ENCODE data around the gene CCDC191.

DNA sequence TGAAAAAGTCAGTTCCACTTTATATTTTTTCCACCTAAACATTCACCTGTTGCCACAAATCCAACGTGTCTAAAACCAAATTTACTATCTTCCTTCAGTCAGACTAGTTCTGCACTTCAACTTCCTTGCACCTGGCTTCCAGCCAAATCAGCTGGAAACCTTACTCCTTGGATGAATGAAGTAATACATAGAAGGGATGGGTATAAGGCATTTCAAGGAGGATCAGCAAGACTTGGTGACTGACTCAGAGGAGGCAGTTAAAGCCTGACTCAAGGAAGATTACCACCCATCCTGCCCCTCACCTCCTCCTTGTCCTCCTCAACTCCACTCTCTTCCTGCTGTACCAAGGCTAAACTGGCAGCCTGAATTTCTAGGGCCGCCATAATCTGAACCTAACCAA is 37.3 kb upstream of the CCDC191 start:
- no peak for TF ChIP-seq POLR2AphosphoS5 (IDR thresholded peaks at IDR 0.05; ENCODE audit: insufficient read depth in 1 of 2, low read depth in 1 of 2)
- TF ChIP-seq, protein P1, sequence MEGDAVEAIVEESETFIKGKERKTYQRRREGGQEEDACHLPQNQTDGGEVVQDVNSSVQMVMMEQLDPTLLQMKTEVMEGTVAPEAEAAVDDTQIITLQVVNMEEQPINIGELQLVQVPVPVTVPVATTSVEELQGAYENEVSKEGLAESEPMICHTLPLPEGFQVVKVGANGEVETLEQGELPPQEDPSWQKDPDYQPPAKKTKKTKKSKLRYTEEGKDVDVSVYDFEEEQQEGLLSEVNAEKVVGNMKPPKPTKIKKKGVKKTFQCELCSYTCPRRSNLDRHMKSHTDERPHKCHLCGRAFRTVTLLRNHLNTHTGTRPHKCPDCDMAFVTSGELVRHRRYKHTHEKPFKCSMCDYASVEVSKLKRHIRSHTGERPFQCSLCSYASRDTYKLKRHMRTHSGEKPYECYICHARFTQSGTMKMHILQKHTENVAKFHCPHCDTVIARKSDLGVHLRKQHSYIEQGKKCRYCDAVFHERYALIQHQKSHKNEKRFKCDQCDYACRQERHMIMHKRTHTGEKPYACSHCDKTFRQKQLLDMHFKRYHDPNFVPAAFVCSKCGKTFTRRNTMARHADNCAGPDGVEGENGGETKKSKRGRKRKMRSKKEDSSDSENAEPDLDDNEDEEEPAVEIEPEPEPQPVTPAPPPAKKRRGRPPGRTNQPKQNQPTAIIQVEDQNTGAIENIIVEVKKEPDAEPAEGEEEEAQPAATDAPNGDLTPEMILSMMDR (IDR thresholded peaks at IDR 0.05) = no peak
